HUES64 (cell line): ENCODE measurements around the gene MS4A6A.

ENCODE experiments used
- H3K27ac ChIP-seq: 2 replicates; pipeline ENCODE4 v1.7.0; 2013; ENCODE audit warnings: low read depth, low read length, inconsistent platforms
- H3K27me3 ChIP-seq: 2 replicates; pipeline ENCODE4 v1.6.1; 2013; ENCODE audit warnings: mild to moderate bottlenecking, low read length; ENCODE audit not compliant: insufficient read depth
- H3K36me3 ChIP-seq: 2 replicates; pipeline ENCODE4 v1.6.1; 2013; ENCODE audit warnings: mild to moderate bottlenecking, low read length; ENCODE audit not compliant: insufficient read depth
- H3K4me1 ChIP-seq: 2 replicates; pipeline ENCODE4 v1.6.1; 2013; ENCODE audit warnings: mild to moderate bottlenecking, low read length, moderate library complexity; ENCODE audit not compliant: insufficient read depth
- H3K4me3 ChIP-seq: 2 replicates; pipeline ENCODE4 v1.5.1; 2013; ENCODE audit warnings: mild to moderate bottlenecking, low read length, moderate library complexity
- H3K9ac ChIP-seq: 2 replicates; pipeline ENCODE4 v1.6.1; 2013; ENCODE audit warnings: mild to moderate bottlenecking, low read depth, low read length
- H3K9me3 ChIP-seq: 2 replicates; pipeline ENCODE4 v1.6.1; 2013; ENCODE audit warnings: low read depth, low read length; ENCODE audit not compliant: insufficient read depth
- WGBS: fragments of 150-250, 120-280 bp; methylation state at CpG from one replicate; pipeline ENCODE4 v1.1.7; 2013; ENCODE audit warnings: missing lambda C conversion rate; 5-methylcytosine and 5-hydroxymethylcytosine counted together

The MS4A6A gene

DNA sequence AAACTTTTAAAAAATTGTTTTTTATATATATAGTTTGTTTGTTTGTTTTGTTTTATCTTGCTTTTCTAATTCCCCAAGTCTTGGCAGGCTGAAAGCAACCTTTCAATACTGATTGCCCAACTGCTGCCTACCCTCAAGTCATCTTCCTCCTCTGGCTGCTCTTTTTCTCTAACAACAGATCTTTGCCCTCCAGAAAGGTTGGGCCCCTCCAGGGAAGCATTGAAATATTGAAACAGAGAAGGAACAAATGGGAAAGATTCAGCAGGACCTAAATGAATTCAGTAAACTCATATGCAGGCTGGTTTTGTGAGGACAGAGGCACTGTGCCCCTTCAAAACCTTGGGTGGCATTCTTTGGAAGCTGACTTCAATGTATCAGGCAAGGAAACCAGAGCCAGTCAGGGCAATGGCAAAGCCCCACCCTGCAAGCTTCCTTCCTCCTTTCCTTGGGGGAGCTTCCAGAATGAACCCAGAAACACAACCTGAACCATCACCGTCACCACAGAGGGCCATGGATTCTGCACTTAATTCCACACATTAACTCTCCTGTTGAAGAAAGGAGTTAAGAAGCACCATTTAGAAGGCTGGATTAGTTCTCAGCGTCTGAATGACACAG, 815 bp upstream of the MS4A6A start:
- no peaks in the 10 kb centered on the region for H3K36me3 ChIP-seq
- H3K9ac ChIP-seq: no peak overlapping the region
- H3K27ac ChIP-seq: no peak overlapping the region
- peaks cover 9% of the 10 kb centered on the region; the same call in 1 of the 2 replicates for H3K4me1 ChIP-seq
- no peak overlapping the region for H3K4me3 ChIP-seq
- 0 out of 2 replicates have a peak, but pooled peaks cover 3% of the 10 kb centered on the region for H3K9me3 ChIP-seq
- no peaks in the 10 kb centered on the region for H3K27me3 ChIP-seq
- WGBS: 81% methylated on average over 2 of the region's 2 CpGs

DNA sequence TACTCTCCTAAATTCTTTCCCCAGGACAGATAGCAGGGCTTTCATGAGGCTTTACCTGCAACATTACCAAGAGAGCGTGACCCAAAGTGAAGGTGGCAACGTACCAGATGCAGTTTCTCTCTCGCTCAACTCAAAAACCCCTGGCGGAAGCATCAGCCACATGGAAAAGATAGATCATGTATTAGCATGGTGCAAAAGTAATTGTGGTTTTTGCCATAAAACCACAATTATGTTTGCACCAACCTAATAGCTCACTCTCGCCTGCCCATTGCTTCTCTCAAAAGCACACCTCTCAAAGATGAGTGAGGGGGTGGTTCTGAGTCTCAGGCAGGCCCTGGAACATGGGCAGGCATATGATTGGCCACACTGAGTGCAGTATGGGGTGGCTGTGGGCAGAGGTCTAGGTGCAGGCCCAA, 7.0 kb downstream of the MS4A6A start:
- WGBS: 98% methylated on average over 4 of the region's 5 CpGs
- no peaks in the 10 kb centered on the region for H3K36me3 ChIP-seq
- no peak overlapping the region for H3K4me3 ChIP-seq
- no peaks in the 10 kb centered on the region for H3K4me1 ChIP-seq
- H3K27me3 ChIP-seq: no peaks in the 10 kb centered on the region
- H3K27ac ChIP-seq: no peak overlapping the region
- H3K9me3 ChIP-seq: 0 out of 2 replicates have a peak, but pooled peaks cover 2% of the 10 kb centered on the region
- no peak overlapping the region for H3K9ac ChIP-seq

DNA sequence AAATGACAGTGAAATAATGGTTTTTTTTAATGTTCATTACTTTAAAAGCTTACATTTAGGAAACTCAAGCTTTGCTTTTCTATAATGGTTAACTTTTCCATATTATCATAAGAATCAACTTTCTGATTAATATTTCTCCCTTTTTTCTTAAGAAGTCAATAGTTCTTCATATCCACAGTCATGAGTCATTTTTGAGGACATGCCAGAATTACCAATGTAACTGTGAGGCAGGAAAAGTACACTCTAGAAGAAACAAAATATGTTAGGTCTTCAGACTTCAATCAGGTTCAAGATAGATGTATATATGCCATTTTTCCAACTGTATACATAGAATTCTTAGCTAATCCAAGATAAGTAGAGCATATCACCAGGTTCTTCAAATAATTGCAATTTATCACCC, 10.9 kb downstream of the MS4A6A start:
- no peak overlapping the region for H3K27ac ChIP-seq
- H3K4me1 ChIP-seq: no peaks in the 10 kb centered on the region
- H3K36me3 ChIP-seq: no peaks in the 10 kb centered on the region
- no peak overlapping the region for H3K4me3 ChIP-seq
- H3K9me3 ChIP-seq: peaks cover 32% of the 10 kb centered on the region
- H3K9ac ChIP-seq: no peak overlapping the region
- no peaks in the 10 kb centered on the region for H3K27me3 ChIP-seq

DNA sequence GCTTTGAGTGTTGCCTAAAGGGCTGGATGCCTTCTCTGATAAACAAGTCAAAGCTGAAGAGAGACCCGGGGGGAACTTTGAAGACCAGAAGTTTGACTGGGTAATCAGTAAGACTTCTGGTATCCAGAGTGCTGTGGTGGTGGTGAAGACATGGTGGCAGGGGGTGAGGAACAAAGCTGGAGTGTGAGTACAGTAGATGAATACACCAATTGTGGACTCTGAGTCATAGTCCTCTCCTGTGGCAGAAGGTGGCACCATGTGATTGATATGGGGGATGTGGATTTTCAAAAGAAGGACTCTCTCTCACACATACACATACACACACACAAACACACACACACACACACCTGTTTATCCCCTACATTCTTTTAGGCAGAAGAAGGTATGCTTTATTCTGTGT, 12.3 kb downstream of the MS4A6A start:
- Histone ChIP-seq H3K4me1 (no peaks in the 10 kb centered on the region), H3K27me3 (no peaks in the 10 kb centered on the region), H3K36me3 (no peaks in the 10 kb centered on the region), H3K4me3 (no peak overlapping the region), H3K27ac (no peak overlapping the region), H3K9me3 (peaks cover 34% of the 10 kb centered on the region), H3K9ac (no peak overlapping the region)
- WGBS: 95% methylated on average over 1 of the region's 1 CpG

DNA sequence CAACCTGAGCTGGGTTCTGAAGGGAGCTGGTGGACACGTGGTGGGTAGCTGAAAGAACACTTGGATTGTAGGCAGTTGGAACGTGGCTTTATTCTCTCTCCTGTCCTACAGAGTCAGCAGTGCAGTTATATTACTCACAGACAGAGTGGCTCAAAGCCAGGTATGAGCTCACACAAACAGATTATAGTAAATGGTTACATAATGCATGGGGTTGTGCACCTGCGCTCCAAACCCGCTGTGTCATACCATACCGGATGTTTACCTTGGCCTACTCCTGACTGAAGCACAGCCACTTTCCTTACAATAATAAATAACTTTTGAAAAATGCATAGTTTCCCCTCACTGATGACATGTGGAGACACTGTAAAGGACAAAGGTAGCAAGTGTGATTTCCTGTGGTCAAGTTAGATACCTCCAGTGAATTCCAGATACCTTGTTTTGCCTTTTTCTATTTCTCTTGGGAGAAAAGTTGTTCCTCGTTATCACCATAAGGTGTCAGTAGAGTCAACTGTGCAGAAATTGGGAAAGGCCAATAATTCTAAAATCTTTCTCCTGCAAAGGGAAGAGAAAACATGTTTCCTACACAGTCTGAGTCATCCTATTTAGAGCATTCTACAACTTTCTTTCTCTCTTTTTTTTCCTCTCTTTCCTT, 13.5 kb downstream of the MS4A6A start:
- no peak overlapping the region for H3K9ac ChIP-seq
- no peak overlapping the region for H3K4me3 ChIP-seq
- H3K9me3 ChIP-seq: peaks cover 40% of the 10 kb centered on the region
- WGBS: 91% methylated on average over 6 of the region's 6 CpGs
- no peaks in the 10 kb centered on the region for H3K27me3 ChIP-seq
- no peaks in the 10 kb centered on the region for H3K36me3 ChIP-seq
- no peaks in the 10 kb centered on the region for H3K4me1 ChIP-seq
- no peak overlapping the region for H3K27ac ChIP-seq

DNA sequence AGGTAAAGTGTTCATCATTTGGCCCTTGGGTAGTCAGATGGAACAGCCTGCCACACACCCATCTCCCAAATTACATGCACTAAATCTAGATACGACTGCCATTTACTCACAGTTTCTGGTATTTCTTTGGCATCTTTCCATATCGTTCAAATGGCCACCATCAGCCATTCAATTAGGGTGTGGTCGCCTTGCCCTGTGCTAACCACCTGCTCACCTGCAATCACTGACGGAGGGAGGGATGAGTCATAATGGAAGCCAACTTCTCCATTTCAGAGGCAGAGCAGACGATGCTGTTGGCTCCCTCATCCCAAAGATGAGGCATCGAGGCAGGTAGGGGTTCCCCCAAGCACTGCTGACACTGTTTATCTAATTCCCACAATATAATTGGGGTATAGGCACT, 14.6 kb downstream of the MS4A6A start:
- H3K4me3 ChIP-seq: no peak overlapping the region
- H3K4me1 ChIP-seq: no peaks in the 10 kb centered on the region
- no peak overlapping the region for H3K27ac ChIP-seq
- H3K9ac ChIP-seq: no peak overlapping the region
- no peaks in the 10 kb centered on the region for H3K36me3 ChIP-seq
- H3K9me3 ChIP-seq: peaks cover 40% of the 10 kb centered on the region
- 95% methylated on average over 6 of the region's 6 CpGs for WGBS
- H3K27me3 ChIP-seq: no peaks in the 10 kb centered on the region

DNA sequence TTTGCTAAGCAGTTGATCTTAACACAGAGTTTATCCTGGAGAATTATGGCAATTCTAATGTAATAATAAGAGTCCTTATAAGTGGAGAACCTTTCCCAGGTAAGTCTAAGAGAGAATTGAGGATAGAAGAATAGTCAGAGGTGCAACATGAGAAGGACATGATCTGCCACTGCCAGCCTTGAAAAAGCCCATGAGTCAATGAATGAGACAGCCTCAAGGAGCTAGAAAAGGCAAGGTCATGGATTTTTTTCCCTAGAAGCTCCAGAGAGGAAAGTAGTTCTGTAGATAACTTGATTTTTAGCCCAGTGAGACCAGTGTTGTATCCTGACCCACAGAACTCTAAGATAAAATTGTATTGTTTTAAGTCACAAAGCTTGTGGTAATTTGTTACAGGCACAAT, 16.9 kb downstream of the MS4A6A start:
- H3K27ac ChIP-seq: no peak overlapping the region

DNA sequence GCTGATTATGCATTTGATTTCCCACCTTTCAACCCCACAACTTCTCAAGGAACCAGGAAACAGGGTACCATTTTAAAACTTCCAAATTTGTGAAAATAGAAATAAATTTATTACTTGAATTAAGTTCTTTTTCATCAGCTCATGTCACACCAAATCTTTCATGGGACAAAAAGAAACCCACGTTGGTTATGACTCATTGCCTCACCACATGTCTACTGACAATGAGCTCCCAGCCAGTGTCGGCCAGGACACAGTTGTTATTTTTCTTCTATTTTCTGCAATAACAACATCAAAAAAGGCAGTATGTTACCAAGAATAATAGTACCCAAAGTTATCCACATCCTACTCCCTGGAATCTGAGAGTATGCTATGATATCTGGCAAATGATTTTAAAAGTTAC, 17.3 kb downstream of the MS4A6A start:
- no peaks in the 10 kb centered on the region for H3K4me1 ChIP-seq
- no peaks in the 10 kb centered on the region for H3K36me3 ChIP-seq
- H3K9me3 ChIP-seq: peaks cover 35% of the 10 kb centered on the region
- H3K27ac ChIP-seq: no peak overlapping the region
- H3K4me3 ChIP-seq: no peak overlapping the region
- H3K27me3 ChIP-seq: no peaks in the 10 kb centered on the region
- H3K9ac ChIP-seq: no peak overlapping the region
- WGBS: 84% methylated on average over 2 of the region's 2 CpGs

More for the DNA sequence above, 16.9 kb downstream of the MS4A6A start:
- no peak overlapping the region for H3K4me3 ChIP-seq
- no peaks in the 10 kb centered on the region for H3K36me3 ChIP-seq
- no peaks in the 10 kb centered on the region for H3K4me1 ChIP-seq
- peaks cover 39% of the 10 kb centered on the region for H3K9me3 ChIP-seq
- no peaks in the 10 kb centered on the region for H3K27me3 ChIP-seq
- H3K9ac ChIP-seq: no peak overlapping the region

DNA sequence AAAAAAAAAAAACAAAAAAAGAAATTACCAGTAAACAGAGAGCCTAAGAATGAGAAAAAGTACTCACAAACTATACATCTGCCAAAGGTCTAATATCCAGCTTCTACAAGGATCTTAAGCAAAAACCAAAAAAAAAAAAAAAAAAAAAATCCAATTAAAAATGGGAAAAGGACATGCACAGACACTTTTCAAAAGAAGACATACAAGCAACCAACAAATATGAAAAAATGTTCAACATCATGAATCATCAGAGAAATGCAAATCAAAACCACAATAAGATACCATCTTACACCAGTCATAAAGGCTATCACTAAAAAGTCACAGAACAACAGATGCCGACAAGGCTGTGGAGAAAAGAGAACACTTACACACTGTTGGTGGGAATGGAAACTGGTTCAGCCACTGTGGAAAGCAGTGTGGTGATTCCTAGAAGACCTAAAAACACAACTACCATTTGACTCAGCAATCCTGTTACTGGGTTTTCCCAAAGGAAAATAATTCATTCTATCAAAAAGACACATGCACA, 18.3 kb downstream of the MS4A6A start:
- Histone ChIP-seq H3K4me3 (no peak overlapping the region), H3K9me3 (peaks cover 27% of the 10 kb centered on the region), H3K4me1 (no peaks in the 10 kb centered on the region), H3K9ac (no peak overlapping the region), H3K27ac (no peak overlapping the region), H3K36me3 (no peaks in the 10 kb centered on the region), H3K27me3 (no peaks in the 10 kb centered on the region)
- 83% methylated on average over 1 of the region's 1 CpG for WGBS

DNA sequence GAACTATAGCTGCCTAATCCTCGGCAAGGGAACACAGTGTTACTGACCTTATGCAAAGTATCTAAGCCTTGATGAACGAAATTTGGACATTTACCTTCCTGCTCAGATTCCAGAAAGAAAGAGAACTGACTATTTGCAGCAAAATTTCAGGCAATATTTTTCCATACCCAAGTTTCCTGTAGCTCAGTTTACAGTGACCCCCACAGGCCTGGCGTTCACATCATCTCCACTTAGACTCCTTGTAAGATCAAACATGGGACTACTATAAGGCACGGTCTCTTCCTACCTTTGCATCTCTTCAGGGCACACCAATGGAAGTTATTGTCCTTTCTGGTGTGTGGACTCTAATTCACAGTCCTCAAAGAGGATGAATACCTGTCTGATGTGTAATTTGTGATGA, 21.1 kb downstream of the MS4A6A start:
- Histone ChIP-seq H3K27me3 (no peaks in the 10 kb centered on the region), H3K4me1 (no peaks in the 10 kb centered on the region), H3K27ac (no peak overlapping the region), H3K4me3 (no peak overlapping the region), H3K36me3 (no peaks in the 10 kb centered on the region), H3K9me3 (0 out of 2 replicates have a peak, but pooled peaks cover 6% of the 10 kb centered on the region), H3K9ac (no peak overlapping the region)
- 90% methylated on average over 4 of the region's 4 CpGs for WGBS

DNA sequence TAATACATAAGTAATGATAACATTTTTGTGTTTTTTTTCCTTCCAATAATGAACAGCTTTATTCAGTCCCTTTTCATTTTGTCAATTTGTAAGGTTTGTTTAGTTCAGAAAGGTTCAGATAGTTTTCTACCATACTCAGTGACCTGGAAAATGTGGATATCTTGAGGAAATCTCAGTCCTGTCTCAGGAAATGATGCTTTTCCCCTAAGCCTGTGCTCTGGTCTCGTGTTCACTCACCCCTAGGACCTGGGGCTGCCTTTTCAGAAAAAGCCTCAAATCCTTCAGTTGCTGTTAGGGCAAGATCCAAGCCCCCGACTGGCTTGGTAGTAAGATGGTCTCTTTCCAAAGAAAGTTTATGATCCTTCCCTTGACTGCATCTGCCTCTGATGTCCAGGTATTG, 21.8 kb downstream of the MS4A6A start:
- 0 out of 2 replicates have a peak, but pooled peaks cover 6% of the 10 kb centered on the region for H3K9me3 ChIP-seq
- no peak overlapping the region for H3K27ac ChIP-seq
- H3K4me1 ChIP-seq: no peaks in the 10 kb centered on the region
- no peak overlapping the region for H3K9ac ChIP-seq
- no peaks in the 10 kb centered on the region for H3K27me3 ChIP-seq
- H3K4me3 ChIP-seq: no peak overlapping the region
- 91% methylated on average over 2 of the region's 2 CpGs for WGBS
- no peaks in the 10 kb centered on the region for H3K36me3 ChIP-seq
